ENCODE results near the gene CNTD1.

- TF ChIP-seq REST (IDR thresholded peaks at IDR 0.05; ENCODE audit: insufficient read depth in 1 of 2, low read depth in 2 of 2, low read length in 2 of 2), result no peak
- TF ChIP-seq SIN3A (IDR thresholded peaks at IDR 0.05; ENCODE audit: borderline replicate concordance, insufficient read depth, low read length), result no peak
- TF ChIP-seq TAF1 (IDR thresholded peaks at IDR 0.05; ENCODE audit: borderline replicate concordance, insufficient read depth, low read length), result no peak
- TF ChIP-seq POLR2AphosphoS5 (IDR thresholded peaks at IDR 0.05; ENCODE audit: low read depth, low read length), result no peak
- TF ChIP-seq FOXP2 (optimal IDR thresholded peaks at IDR 0.05; ENCODE audit: borderline replicate concordance, extremely low read depth, extremely low read length, insufficient read depth), result no peak
These were observed 55.5 kb downstream of the CNTD1 start for GRCh38 chr17:42853968-42854790.
